IMR-90 (cell line): ENCODE measurements around the gene NTM.

ENCODE experiments used
- CEBPB ChIP-seq: IDR thresholded peaks from 2 replicates; pipeline ENCODE4 v1.6.1; 2012; ENCODE audit warnings: low read depth, low read length, improper control_type of control experiment
- FOS ChIP-seq: fragments of 150-350 bp; IDR thresholded peaks from 2 replicates; pipeline ENCODE4 v1.6.1; 2016; ENCODE audit warnings: low read depth, low read length
- MXI1 ChIP-seq: IDR thresholded peaks from 2 replicates; pipeline ENCODE4 v1.6.1; 2012; ENCODE audit warnings: low read depth, mild to moderate bottlenecking, low read length, moderate library complexity, borderline replicate concordance
- POLR2A ChIP-seq: IDR thresholded peaks from 2 replicates; pipeline ENCODE4 v1.6.1; 2012; ENCODE audit warnings: mild to moderate bottlenecking, low read depth, low read length
- RCOR1 ChIP-seq: IDR thresholded peaks from 2 replicates; pipeline ENCODE4 v1.6.1; 2012; ENCODE audit warnings: mild to moderate bottlenecking, low read length, improper control_type of control experiment; ENCODE audit not compliant: insufficient replicate concordance
- TF ChIP-seq, protein P1 (sequence below): conservative IDR thresholded peaks from 2 replicates; pipeline ENCODE4 v1.5.1; 2012; ENCODE audit warnings: mild to moderate bottlenecking, low read depth, low read length, improper control_type of control experiment
- TF ChIP-seq, protein P2 (sequence below): fragments of 150-350 bp; IDR thresholded peaks from 2 replicates; pipeline ENCODE4 v1.6.1; 2016; ENCODE audit warnings: low read depth, mild to moderate bottlenecking, low read length, moderate library complexity, borderline replicate concordance

DNA sequence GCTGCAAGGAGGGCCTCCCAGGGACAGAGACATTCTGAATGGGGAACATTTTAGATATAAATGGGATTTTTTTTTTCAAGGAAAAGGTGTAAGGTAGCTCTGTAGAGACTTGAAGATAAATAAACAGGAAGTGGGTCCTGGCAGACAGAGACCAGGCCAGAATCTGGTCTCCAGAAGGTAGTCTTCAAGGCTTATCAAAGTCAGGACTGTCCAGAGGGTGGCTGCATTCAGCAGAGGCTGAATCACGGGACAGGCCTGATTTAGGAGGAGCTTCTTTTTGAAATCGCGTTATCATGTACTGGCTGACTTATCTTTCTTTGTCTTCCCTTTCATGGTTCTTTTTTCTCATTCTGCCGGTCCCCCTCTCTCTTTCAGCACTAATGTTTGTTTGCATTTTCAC is 542.9 kb downstream of the NTM start:
- TF ChIP-seq POLR2A: no peak
- TF ChIP-seq, protein P1, sequence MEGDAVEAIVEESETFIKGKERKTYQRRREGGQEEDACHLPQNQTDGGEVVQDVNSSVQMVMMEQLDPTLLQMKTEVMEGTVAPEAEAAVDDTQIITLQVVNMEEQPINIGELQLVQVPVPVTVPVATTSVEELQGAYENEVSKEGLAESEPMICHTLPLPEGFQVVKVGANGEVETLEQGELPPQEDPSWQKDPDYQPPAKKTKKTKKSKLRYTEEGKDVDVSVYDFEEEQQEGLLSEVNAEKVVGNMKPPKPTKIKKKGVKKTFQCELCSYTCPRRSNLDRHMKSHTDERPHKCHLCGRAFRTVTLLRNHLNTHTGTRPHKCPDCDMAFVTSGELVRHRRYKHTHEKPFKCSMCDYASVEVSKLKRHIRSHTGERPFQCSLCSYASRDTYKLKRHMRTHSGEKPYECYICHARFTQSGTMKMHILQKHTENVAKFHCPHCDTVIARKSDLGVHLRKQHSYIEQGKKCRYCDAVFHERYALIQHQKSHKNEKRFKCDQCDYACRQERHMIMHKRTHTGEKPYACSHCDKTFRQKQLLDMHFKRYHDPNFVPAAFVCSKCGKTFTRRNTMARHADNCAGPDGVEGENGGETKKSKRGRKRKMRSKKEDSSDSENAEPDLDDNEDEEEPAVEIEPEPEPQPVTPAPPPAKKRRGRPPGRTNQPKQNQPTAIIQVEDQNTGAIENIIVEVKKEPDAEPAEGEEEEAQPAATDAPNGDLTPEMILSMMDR: no peak
- TF ChIP-seq RCOR1: no peak
- no peak for TF ChIP-seq CEBPB
- no peak for TF ChIP-seq MXI1
- TF ChIP-seq FOS: no peak
- TF ChIP-seq, protein P2, sequence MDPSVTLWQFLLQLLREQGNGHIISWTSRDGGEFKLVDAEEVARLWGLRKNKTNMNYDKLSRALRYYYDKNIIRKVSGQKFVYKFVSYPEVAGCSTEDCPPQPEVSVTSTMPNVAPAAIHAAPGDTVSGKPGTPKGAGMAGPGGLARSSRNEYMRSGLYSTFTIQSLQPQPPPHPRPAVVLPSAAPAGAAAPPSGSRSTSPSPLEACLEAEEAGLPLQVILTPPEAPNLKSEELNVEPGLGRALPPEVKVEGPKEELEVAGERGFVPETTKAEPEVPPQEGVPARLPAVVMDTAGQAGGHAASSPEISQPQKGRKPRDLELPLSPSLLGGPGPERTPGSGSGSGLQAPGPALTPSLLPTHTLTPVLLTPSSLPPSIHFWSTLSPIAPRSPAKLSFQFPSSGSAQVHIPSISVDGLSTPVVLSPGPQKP: no peak
